H1 (cell line): ENCODE measurements around the gene PCED1B. TPM values are rescaled to one million over a fixed set of nuclear protein-coding genes. Genes with fewer than 3 reads are reported as not detected.

Experiments used
- CTCF ChIA-PET: fragments of 300-600 bp; sonication (Branson Sonifier 250); formaldehyde crosslinking; loops from one replicate; lab custom pipeline; 2021; ENCODE audit not compliant: partially characterized antibody; lab: Charles Lee
- POLR2A ChIA-PET: fragments of 300-600 bp; sonication (Branson Sonifier 250); formaldehyde crosslinking; loops from one replicate; lab custom pipeline; 2021; ENCODE audit warnings: inconsistent platforms; ENCODE audit not compliant: partially characterized antibody; lab: Charles Lee
- DNase-seq, 2 experiments: peaks; one replicate each; pipeline versions ENCODE4 v3.0.0 to v3.0.0-alpha.2; 2010 to 2022; ENCODE audit warnings: low spot score in 2 of 2, low read depth in 1 of 2, mixed read lengths in 1 of 2
- FAIRE-seq: peaks from 2 replicates; lab custom pipeline; 2011; peaks lifted over from hg19 to GRCh38; lab: Jason Lieb, UNC
- H2AFZ ChIP-seq: 2 replicates; pipeline ENCODE4 v1.8.1; 2012; ENCODE audit warnings: low read length, inconsistent platforms
- H2AK5ac ChIP-seq: 2 replicates; pipeline ENCODE4 v1.6.1; 2013; ENCODE audit warnings: low read depth, low read length
- H2BK120ac ChIP-seq: replicated peaks from 2 replicates; pipeline ENCODE3; 2013; ENCODE audit warnings: low read depth, low read length, inconsistent platforms
- H2BK12ac ChIP-seq: 2 replicates; pipeline ENCODE4 v1.6.1; 2013; ENCODE audit warnings: low read depth, low read length
- H2BK15ac ChIP-seq: 2 replicates; pipeline ENCODE4 v1.6.1; 2013; ENCODE audit warnings: low read length
- H2BK20ac ChIP-seq: 2 replicates; pipeline ENCODE4 v1.6.1; 2013; ENCODE audit warnings: low read length
- H2BK5ac ChIP-seq: 2 replicates; pipeline ENCODE4 v1.6.1; 2013; ENCODE audit warnings: low read depth, low read length
- H3K14ac ChIP-seq: 2 replicates; pipeline ENCODE4 v1.6.1; 2013; ENCODE audit warnings: inconsistent platforms; ENCODE audit not compliant: insufficient read length
- H3K18ac ChIP-seq: 2 replicates; pipeline ENCODE4 v1.6.1; 2013; ENCODE audit warnings: low read length; ENCODE audit errors: extremely low read depth
- H3K23ac ChIP-seq: 2 replicates; pipeline ENCODE4 v1.6.1; 2013; ENCODE audit warnings: inconsistent platforms; ENCODE audit not compliant: insufficient read length
- H3K23me2 ChIP-seq: 2 replicates; pipeline ENCODE4 v1.6.1; 2013; ENCODE audit warnings: low read depth, low read length
- H3K27ac ChIP-seq: 2 replicates; pipeline ENCODE4 v1.6.1; 2011; ENCODE audit warnings: low read depth, low read length, inconsistent platforms
- H3K27me3 ChIP-seq, 4 experiments: replicated peaks in 1 of 4; 1 replicate in 1 of 4; 2 replicates in 3 of 4; pipeline versions ENCODE4 v1.6.1 to v1.8.1; 2011 to 2013; ENCODE audit warnings: low read length in 3 of 4, mild to moderate bottlenecking in 3 of 4, inconsistent platforms in 2 of 4, mixed read lengths in 2 of 4, moderate library complexity in 1 of 4; ENCODE audit not compliant: control insufficient read depth in 3 of 4, insufficient read depth in 3 of 4; ENCODE audit errors: extremely low read depth in 1 of 4
- H3K36me3 ChIP-seq, 4 experiments: 2 replicates each; pipeline versions ENCODE4 v1.6.1 to v1.8.1; 2011 to 2013; ENCODE audit warnings: mild to moderate bottlenecking in 4 of 4, low read length in 3 of 4, moderate library complexity in 2 of 4, control low read depth in 1 of 4, inconsistent platforms in 1 of 4; ENCODE audit not compliant: insufficient read depth in 4 of 4, control insufficient read depth in 2 of 4
- H3K4ac ChIP-seq: replicated peaks from 2 replicates; pipeline ENCODE3; 2013; ENCODE audit warnings: low read length, low read depth, mixed read lengths, inconsistent platforms; ENCODE audit not compliant: insufficient read length
- H3K4me1 ChIP-seq, 4 experiments: replicated peaks in 1 of 4; 1 replicate in 1 of 4; 2 replicates in 3 of 4; pipeline versions ENCODE4 v1.6.1 to v1.8.1; 2011 to 2013; ENCODE audit warnings: low read length in 3 of 4, inconsistent platforms in 2 of 4, mixed read lengths in 1 of 4; ENCODE audit not compliant: insufficient read depth in 4 of 4, control insufficient read depth in 3 of 4
- H3K4me2 ChIP-seq, 2 experiments: 2 replicates each; pipeline versions ENCODE4 v1.6.1 to v1.8.1; 2011 to 2013; ENCODE audit warnings: low read depth in 2 of 2, low read length in 2 of 2, control low read depth in 1 of 2, inconsistent platforms in 1 of 2, mild to moderate bottlenecking in 1 of 2; ENCODE audit not compliant: insufficient read depth in 1 of 2
- H3K4me3 ChIP-seq, 4 experiments: fragments of 200-600, 300-600 bp in 1 of 4; sonication (generic), shearing (Covaris generic), sonication (Bioruptor Twin) in 1 of 4; 2 replicates each; pipeline versions ENCODE4 v1.5.1 to v1.8.1; 2011 to 2016; ENCODE audit warnings: low read length in 4 of 4, low read depth in 3 of 4, control low read depth in 2 of 4, inconsistent platforms in 2 of 4, mild to moderate bottlenecking in 2 of 4, mixed read lengths in 1 of 4, moderate library complexity in 1 of 4; ENCODE audit not compliant: insufficient read depth in 2 of 4; ENCODE audit errors: extremely low read depth in 1 of 4
- H3K56ac ChIP-seq: replicated peaks from 2 replicates; pipeline ENCODE3; 2013; ENCODE audit warnings: low read depth, mild to moderate bottlenecking, mixed read lengths, low read length, inconsistent platforms; ENCODE audit not compliant: insufficient read length
- H3K79me1 ChIP-seq: 2 replicates; pipeline ENCODE4 v1.6.1; 2013; ENCODE audit warnings: low read depth, low read length, control low read depth
- H3K79me2 ChIP-seq, 2 experiments: 2 replicates each; pipeline versions ENCODE4 v1.6.1 to v1.8.1; 2012 to 2013; ENCODE audit warnings: low read length in 2 of 2, mild to moderate bottlenecking in 2 of 2, inconsistent platforms in 1 of 2; ENCODE audit not compliant: insufficient read depth in 2 of 2, control insufficient read depth in 1 of 2
- H3K9ac ChIP-seq, 4 experiments: replicated peaks in 1 of 4; 1 replicate in 1 of 4; 2 replicates in 3 of 4; pipeline versions ENCODE4 v1.6.1 to v1.8.1; 2011 to 2013; ENCODE audit warnings: low read depth in 3 of 4, low read length in 3 of 4, control low read depth in 2 of 4, mild to moderate bottlenecking in 2 of 4, moderate library complexity in 2 of 4, inconsistent platforms in 1 of 4; ENCODE audit errors: extremely low read depth in 1 of 4
- H3K9me3 ChIP-seq, 2 experiments: 2 replicates each; pipeline versions ENCODE4 v1.6.1 to v1.8.1; 2012 to 2013; ENCODE audit warnings: mild to moderate bottlenecking in 2 of 2, moderate library complexity in 2 of 2, control low read depth in 1 of 2, inconsistent platforms in 1 of 2, low read depth in 1 of 2, low read length in 1 of 2, mixed read lengths in 1 of 2; ENCODE audit not compliant: insufficient read depth in 2 of 2
- H4K20me1 ChIP-seq, 2 experiments: replicated peaks in 1 of 2; 2 replicates each; pipeline versions ENCODE3 to v1.8.1; 2011 to 2013; ENCODE audit warnings: inconsistent platforms in 2 of 2, low read length in 2 of 2, mild to moderate bottlenecking in 1 of 2; ENCODE audit not compliant: insufficient read depth in 2 of 2, control insufficient read depth in 1 of 2
- H4K5ac ChIP-seq: 2 replicates; pipeline ENCODE4 v1.6.1; 2013; ENCODE audit warnings: low read length, low read depth, mixed read lengths, inconsistent platforms; ENCODE audit not compliant: insufficient read length
- H4K8ac ChIP-seq: 2 replicates; pipeline ENCODE4 v1.8.0; 2013; ENCODE audit warnings: mild to moderate bottlenecking, moderate library complexity, low read length, inconsistent platforms; ENCODE audit not compliant: insufficient read depth; ENCODE audit errors: extremely low read depth
- H4K91ac ChIP-seq: replicated peaks from 2 replicates; pipeline ENCODE3; 2013; ENCODE audit warnings: low read length, mixed read lengths, inconsistent platforms; ENCODE audit not compliant: insufficient read length
- BACH1 ChIP-seq: IDR thresholded peaks from 2 replicates; pipeline ENCODE4 v1.6.1; 2012; ENCODE audit warnings: low read length, improper control_type of control experiment
- HDAC2 ChIP-seq, 2 experiments: fragments of 300-600 bp in 1 of 2; sonication (generic) in 1 of 2; IDR thresholded peaks; 2 replicates each; pipeline ENCODE4 v1.6.1; 2011 to 2012; ENCODE audit warnings: low read depth in 2 of 2, low read length in 2 of 2, mild to moderate bottlenecking in 2 of 2, moderate library complexity in 2 of 2, borderline replicate concordance in 1 of 2, inconsistent platforms in 1 of 2
- JUND ChIP-seq: IDR thresholded peaks from 2 replicates; pipeline ENCODE4 v1.6.1; 2011; ENCODE audit warnings: mild to moderate bottlenecking, improper control_type of control experiment, low read length
- KDM1A ChIP-seq: fragments of 200-600, 300-600 bp; sonication (generic); IDR thresholded peaks from 2 replicates; pipeline ENCODE4 v1.7.1; 2016; ENCODE audit warnings: mild to moderate bottlenecking, low read length, borderline replicate concordance
- RXRA ChIP-seq: IDR thresholded peaks from 2 replicates; pipeline ENCODE4 v1.6.1; 2011; ENCODE audit warnings: low read depth, mild to moderate bottlenecking, low read length, moderate library complexity; ENCODE audit not compliant: insufficient read depth
- WGBS, 2 experiments: shearing (Covaris generic) in 1 of 2; methylation state at CpG; one replicate each; pipeline versions ENCODE4 v1.1.6 to v1.1.7; 2013 to 2015; ENCODE audit warnings: low lambda C conversion rate in 2 of 2, mixed read lengths in 2 of 2, inconsistent platforms in 1 of 2, low coverage in 1 of 2, missing lambda C conversion rate in 1 of 2; ENCODE audit not compliant: insufficient replicate concordance in 2 of 2, insufficient coverage in 1 of 2, insufficient read length in 1 of 2; ENCODE audit errors: extremely low coverage in 1 of 2, missing lambda C conversion rate in 1 of 2; 5-methylcytosine and 5-hydroxymethylcytosine counted together
- polyA plus RNA-seq, 7 experiments: library from polyadenylated mRNA; depleted of rRNA in 3 of 7; stranded (reverse) in 5 of 7; unstranded in 2 of 7; fragments of >200 nt in 5 of 7; fragments of 200-250 nt in 2 of 7; gene quantifications; 1 replicate in 5 of 7; 2 replicates in 1 of 7; 4 replicates in 1 of 7; pipeline versions ENCODE4 v1.2.1 to v1.2.3, GENCODE V29; 2011 to 2013; ENCODE audit warnings: missing spikeins in 2 of 7, mixed read lengths in 2 of 7
- total RNA-seq: library from RNA; stranded (reverse); fragmentation: NEBNext Ultra II Directional; extraction: Animal tissue kit (Norgen Biotek cat#: 25700); gene quantifications from 2 replicates; pipeline ENCODE4 v1.2.1, GENCODE V29; 2021

Gene PCED1B
- total and polyA plus RNA-seq, 2 of the 8 experiments (the other 6 are each of a cell fraction or from before 2014, with no cell fraction given): 4.7 to 5.4 TPM

- Histone ChIP-seq H2AFZ (no peak overlapping the region), H3K4me2 (no peak overlapping the region), H2BK120ac (no peak overlapping the region), H3K18ac (no peak overlapping the region), H4K91ac (no peak overlapping the region), H3K27me3 (peaks cover 0 to 8% (median 2%) of the 10 kb centered on the region in 4 experiments; a peak in 5 of 7 replicates), H4K8ac (no peak overlapping the region), H3K79me2 (no peaks in the 10 kb centered on the region), H3K23me2 (peaks cover 11% of the 10 kb centered on the region), H4K5ac (no peak overlapping the region), H2AK5ac (no peak overlapping the region), H3K14ac (no peak overlapping the region), H3K56ac (no peak overlapping the region), H3K23ac (no peak overlapping the region), H3K9ac (no peak overlapping the region), H4K20me1 (no peaks in the 10 kb centered on the region), H3K27ac (no peak overlapping the region), H3K4me3 (no peak overlapping the region), H3K4me1 (peaks cover 0 to 12% (median 3%) of the 10 kb centered on the region in 4 experiments; a peak in 3 of 7 replicates), H3K4ac (no peak overlapping the region), H3K79me1 (no peaks in the 10 kb centered on the region), H2BK20ac (no peak overlapping the region), H2BK5ac (no peak overlapping the region), H2BK12ac (no peak overlapping the region), H3K9me3 (no peaks in the 10 kb centered on the region), H2BK15ac (no peak overlapping the region), H3K36me3 (no peaks in the 10 kb centered on the region)
- no peak for TF ChIP-seq JUND
- no peak for TF ChIP-seq BACH1
- TF ChIP-seq HDAC2 (IDR thresholded peaks at IDR 0.05; ENCODE audit: borderline replicate concordance in 1 of 2, low read depth in 2 of 2, low read length in 2 of 2): no peak
- TF ChIP-seq KDM1A: no peak
- no peak for TF ChIP-seq RXRA
- POLR2A ChIA-PET: interaction anchor here (0.9 kb wide), 1 partner anchor 9 kb away, joined by 3 read pairs; no protein-coding TSS in a partner anchor
- DNase-seq (no peak), FAIRE-seq (no peak)
- CTCF ChIA-PET: interaction anchor here (2.6 to 5.8 kb wide), 2 partner anchors 12 to 222 kb away, joined by 8 to 41 read pairs; no protein-coding TSS in a partner anchor
- WGBS, 2 experiments: 72% methylated on average over 1 of the region's 1 CpG; no CpG with 5 or more reads in 1 of the 2 experiments
Observed at GRCh38 chr12:47084172-47084571, 4.8 kb downstream of the PCED1B start.
